H1 (cell line): ENCODE data around the gene BCL2. TPM values are rescaled to one million over a fixed set of nuclear protein-coding genes. Genes with fewer than 3 reads are reported as not detected.
A peak's percentile ranks its signal among the peaks of the same experiment; 100 is the strongest.

ENCODE experiments used
- CTCF ChIA-PET: fragments of 300-600 bp; sonication (Branson Sonifier 250); formaldehyde crosslinking; loops from one replicate; lab custom pipeline; 2021; ENCODE audit not compliant: partially characterized antibody; lab: Charles Lee
- POLR2A ChIA-PET: fragments of 300-600 bp; sonication (Branson Sonifier 250); formaldehyde crosslinking; loops from one replicate; lab custom pipeline; 2021; ENCODE audit warnings: inconsistent platforms; ENCODE audit not compliant: partially characterized antibody; lab: Charles Lee
- DNase-seq, 2 experiments: peaks; one replicate each; pipeline versions ENCODE4 v3.0.0 to v3.0.0-alpha.2; 2010 to 2022; ENCODE audit warnings: low spot score in 2 of 2, low read depth in 1 of 2, mixed read lengths in 1 of 2
- FAIRE-seq: peaks from 2 replicates; lab custom pipeline; 2011; peaks lifted over from hg19 to GRCh38; lab: Jason Lieb, UNC
- H2AFZ ChIP-seq: 2 replicates; pipeline ENCODE4 v1.8.1; 2012; ENCODE audit warnings: low read length, inconsistent platforms
- H2AK5ac ChIP-seq: 2 replicates; pipeline ENCODE4 v1.6.1; 2013; ENCODE audit warnings: low read depth, low read length
- H2BK120ac ChIP-seq: replicated peaks from 2 replicates; pipeline ENCODE3; 2013; ENCODE audit warnings: low read depth, low read length, inconsistent platforms
- H2BK12ac ChIP-seq: 2 replicates; pipeline ENCODE4 v1.6.1; 2013; ENCODE audit warnings: low read depth, low read length
- H2BK15ac ChIP-seq: 2 replicates; pipeline ENCODE4 v1.6.1; 2013; ENCODE audit warnings: low read length
- H2BK20ac ChIP-seq: 2 replicates; pipeline ENCODE4 v1.6.1; 2013; ENCODE audit warnings: low read length
- H2BK5ac ChIP-seq: 2 replicates; pipeline ENCODE4 v1.6.1; 2013; ENCODE audit warnings: low read depth, low read length
- H3K14ac ChIP-seq: 2 replicates; pipeline ENCODE4 v1.6.1; 2013; ENCODE audit warnings: inconsistent platforms; ENCODE audit not compliant: insufficient read length
- H3K18ac ChIP-seq: 2 replicates; pipeline ENCODE4 v1.6.1; 2013; ENCODE audit warnings: low read length; ENCODE audit errors: extremely low read depth
- H3K23ac ChIP-seq: 2 replicates; pipeline ENCODE4 v1.6.1; 2013; ENCODE audit warnings: inconsistent platforms; ENCODE audit not compliant: insufficient read length
- H3K23me2 ChIP-seq: 2 replicates; pipeline ENCODE4 v1.6.1; 2013; ENCODE audit warnings: low read depth, low read length
- H3K27ac ChIP-seq: 2 replicates; pipeline ENCODE4 v1.6.1; 2011; ENCODE audit warnings: low read depth, low read length, inconsistent platforms
- H3K27me3 ChIP-seq, 4 experiments: replicated peaks in 1 of 4; 1 replicate in 1 of 4; 2 replicates in 3 of 4; pipeline versions ENCODE4 v1.6.1 to v1.8.1; 2011 to 2013; ENCODE audit warnings: low read length in 3 of 4, mild to moderate bottlenecking in 3 of 4, inconsistent platforms in 2 of 4, mixed read lengths in 2 of 4, moderate library complexity in 1 of 4; ENCODE audit not compliant: control insufficient read depth in 3 of 4, insufficient read depth in 3 of 4; ENCODE audit errors: extremely low read depth in 1 of 4
- H3K36me3 ChIP-seq, 4 experiments: 2 replicates each; pipeline versions ENCODE4 v1.6.1 to v1.8.1; 2011 to 2013; ENCODE audit warnings: mild to moderate bottlenecking in 4 of 4, low read length in 3 of 4, moderate library complexity in 2 of 4, control low read depth in 1 of 4, inconsistent platforms in 1 of 4; ENCODE audit not compliant: insufficient read depth in 4 of 4, control insufficient read depth in 2 of 4
- H3K4ac ChIP-seq: replicated peaks from 2 replicates; pipeline ENCODE3; 2013; ENCODE audit warnings: low read length, low read depth, mixed read lengths, inconsistent platforms; ENCODE audit not compliant: insufficient read length
- H3K4me1 ChIP-seq, 4 experiments: replicated peaks in 1 of 4; 1 replicate in 1 of 4; 2 replicates in 3 of 4; pipeline versions ENCODE4 v1.6.1 to v1.8.1; 2011 to 2013; ENCODE audit warnings: low read length in 3 of 4, inconsistent platforms in 2 of 4, mixed read lengths in 1 of 4; ENCODE audit not compliant: insufficient read depth in 4 of 4, control insufficient read depth in 3 of 4
- H3K4me2 ChIP-seq, 2 experiments: 2 replicates each; pipeline versions ENCODE4 v1.6.1 to v1.8.1; 2011 to 2013; ENCODE audit warnings: low read depth in 2 of 2, low read length in 2 of 2, control low read depth in 1 of 2, inconsistent platforms in 1 of 2, mild to moderate bottlenecking in 1 of 2; ENCODE audit not compliant: insufficient read depth in 1 of 2
- H3K4me3 ChIP-seq, 4 experiments: fragments of 200-600, 300-600 bp in 1 of 4; sonication (generic), shearing (Covaris generic), sonication (Bioruptor Twin) in 1 of 4; 2 replicates each; pipeline versions ENCODE4 v1.5.1 to v1.8.1; 2011 to 2016; ENCODE audit warnings: low read length in 4 of 4, low read depth in 3 of 4, control low read depth in 2 of 4, inconsistent platforms in 2 of 4, mild to moderate bottlenecking in 2 of 4, mixed read lengths in 1 of 4, moderate library complexity in 1 of 4; ENCODE audit not compliant: insufficient read depth in 2 of 4; ENCODE audit errors: extremely low read depth in 1 of 4
- H3K56ac ChIP-seq: replicated peaks from 2 replicates; pipeline ENCODE3; 2013; ENCODE audit warnings: low read depth, mild to moderate bottlenecking, mixed read lengths, low read length, inconsistent platforms; ENCODE audit not compliant: insufficient read length
- H3K79me1 ChIP-seq: 2 replicates; pipeline ENCODE4 v1.6.1; 2013; ENCODE audit warnings: low read depth, low read length, control low read depth
- H3K79me2 ChIP-seq, 2 experiments: 2 replicates each; pipeline versions ENCODE4 v1.6.1 to v1.8.1; 2012 to 2013; ENCODE audit warnings: low read length in 2 of 2, mild to moderate bottlenecking in 2 of 2, inconsistent platforms in 1 of 2; ENCODE audit not compliant: insufficient read depth in 2 of 2, control insufficient read depth in 1 of 2
- H3K9ac ChIP-seq, 4 experiments: replicated peaks in 1 of 4; 1 replicate in 1 of 4; 2 replicates in 3 of 4; pipeline versions ENCODE4 v1.6.1 to v1.8.1; 2011 to 2013; ENCODE audit warnings: low read depth in 3 of 4, low read length in 3 of 4, control low read depth in 2 of 4, mild to moderate bottlenecking in 2 of 4, moderate library complexity in 2 of 4, inconsistent platforms in 1 of 4; ENCODE audit errors: extremely low read depth in 1 of 4
- H3K9me3 ChIP-seq, 2 experiments: 2 replicates each; pipeline versions ENCODE4 v1.6.1 to v1.8.1; 2012 to 2013; ENCODE audit warnings: mild to moderate bottlenecking in 2 of 2, moderate library complexity in 2 of 2, control low read depth in 1 of 2, inconsistent platforms in 1 of 2, low read depth in 1 of 2, low read length in 1 of 2, mixed read lengths in 1 of 2; ENCODE audit not compliant: insufficient read depth in 2 of 2
- H4K20me1 ChIP-seq, 2 experiments: replicated peaks in 1 of 2; 2 replicates each; pipeline versions ENCODE3 to v1.8.1; 2011 to 2013; ENCODE audit warnings: inconsistent platforms in 2 of 2, low read length in 2 of 2, mild to moderate bottlenecking in 1 of 2; ENCODE audit not compliant: insufficient read depth in 2 of 2, control insufficient read depth in 1 of 2
- H4K5ac ChIP-seq: 2 replicates; pipeline ENCODE4 v1.6.1; 2013; ENCODE audit warnings: low read length, low read depth, mixed read lengths, inconsistent platforms; ENCODE audit not compliant: insufficient read length
- H4K8ac ChIP-seq: 2 replicates; pipeline ENCODE4 v1.8.0; 2013; ENCODE audit warnings: mild to moderate bottlenecking, moderate library complexity, low read length, inconsistent platforms; ENCODE audit not compliant: insufficient read depth; ENCODE audit errors: extremely low read depth
- H4K91ac ChIP-seq: replicated peaks from 2 replicates; pipeline ENCODE3; 2013; ENCODE audit warnings: low read length, mixed read lengths, inconsistent platforms; ENCODE audit not compliant: insufficient read length
- CBX8 ChIP-seq: fragments of 300-800, 300-1000 bp; sonication (generic); IDR thresholded peaks from 2 replicates; pipeline ENCODE4 v1.7.1; 2016; ENCODE audit warnings: low read depth, low read length, borderline replicate concordance
- CHD2 ChIP-seq: IDR thresholded peaks from 2 replicates; pipeline ENCODE4 v1.6.1; 2012; ENCODE audit warnings: low read length, improper control_type of control experiment
- EP300 ChIP-seq, 2 experiments: IDR thresholded peaks; 1 replicate in 1 of 2; 2 replicates in 1 of 2; pipeline ENCODE4 v1.6.1; 2011 to 2012; ENCODE audit warnings: low read depth in 2 of 2, low read length in 2 of 2, mild to moderate bottlenecking in 2 of 2, borderline replicate concordance in 1 of 2, inconsistent platforms in 1 of 2, moderate library complexity in 1 of 2
- GTF2F1 ChIP-seq: IDR thresholded peaks from 2 replicates; pipeline ENCODE4 v1.6.1; 2012; ENCODE audit warnings: low read depth, low read length, improper control_type of control experiment, borderline replicate concordance
- NANOG ChIP-seq: IDR thresholded peaks from 2 replicates; pipeline ENCODE4 v1.6.1; 2011; ENCODE audit warnings: low read length, low read depth, mild to moderate bottlenecking, inconsistent platforms; ENCODE audit not compliant: insufficient read depth, poor library complexity, severe bottlenecking
- NRF1 ChIP-seq: IDR thresholded peaks from 2 replicates; pipeline ENCODE4 v1.6.1; 2011; ENCODE audit warnings: mild to moderate bottlenecking, low read depth, low read length, improper control_type of control experiment
- RFX5 ChIP-seq: IDR thresholded peaks from 2 replicates; pipeline ENCODE4 v1.6.1; 2011; ENCODE audit warnings: low read depth, low read length, improper control_type of control experiment, borderline replicate concordance
- RNF2 ChIP-seq: fragments of 200-900, 300-1000 bp; sonication (generic); IDR thresholded peaks from 2 replicates; pipeline ENCODE4 v1.7.1; 2016; ENCODE audit warnings: borderline replicate concordance, low read depth, mild to moderate bottlenecking, antibody characterized with exemption, low read length; ENCODE audit not compliant: poor library complexity, severe bottlenecking; ENCODE audit errors: missing control alignments
- WGBS, 2 experiments: shearing (Covaris generic) in 1 of 2; methylation state at CpG; one replicate each; pipeline versions ENCODE4 v1.1.6 to v1.1.7; 2013 to 2015; ENCODE audit warnings: low lambda C conversion rate in 2 of 2, mixed read lengths in 2 of 2, inconsistent platforms in 1 of 2, low coverage in 1 of 2, missing lambda C conversion rate in 1 of 2; ENCODE audit not compliant: insufficient replicate concordance in 2 of 2, insufficient coverage in 1 of 2, insufficient read length in 1 of 2; ENCODE audit errors: extremely low coverage in 1 of 2, missing lambda C conversion rate in 1 of 2; 5-methylcytosine and 5-hydroxymethylcytosine counted together
- polyA plus RNA-seq, 7 experiments: library from polyadenylated mRNA; depleted of rRNA in 3 of 7; stranded (reverse) in 5 of 7; unstranded in 2 of 7; fragments of >200 nt in 5 of 7; fragments of 200-250 nt in 2 of 7; gene quantifications; 1 replicate in 5 of 7; 2 replicates in 1 of 7; 4 replicates in 1 of 7; pipeline versions ENCODE4 v1.2.1 to v1.2.3, GENCODE V29; 2011 to 2013; ENCODE audit warnings: missing spikeins in 2 of 7, mixed read lengths in 2 of 7
- total RNA-seq: library from RNA; stranded (reverse); fragmentation: NEBNext Ultra II Directional; extraction: Animal tissue kit (Norgen Biotek cat#: 25700); gene quantifications from 2 replicates; pipeline ENCODE4 v1.2.1, GENCODE V29; 2021
- TF ChIP-seq, protein P1 (sequence below): IDR thresholded peaks from 2 replicates; pipeline ENCODE4 v1.6.1; 2012; ENCODE audit warnings: inconsistent platforms

The BCL2 gene
- total and polyA plus RNA-seq, 2 of the 8 experiments (the other 6 are each of a cell fraction or from before 2014, with no cell fraction given) = 0.59 to 4.5 TPM

DNA sequence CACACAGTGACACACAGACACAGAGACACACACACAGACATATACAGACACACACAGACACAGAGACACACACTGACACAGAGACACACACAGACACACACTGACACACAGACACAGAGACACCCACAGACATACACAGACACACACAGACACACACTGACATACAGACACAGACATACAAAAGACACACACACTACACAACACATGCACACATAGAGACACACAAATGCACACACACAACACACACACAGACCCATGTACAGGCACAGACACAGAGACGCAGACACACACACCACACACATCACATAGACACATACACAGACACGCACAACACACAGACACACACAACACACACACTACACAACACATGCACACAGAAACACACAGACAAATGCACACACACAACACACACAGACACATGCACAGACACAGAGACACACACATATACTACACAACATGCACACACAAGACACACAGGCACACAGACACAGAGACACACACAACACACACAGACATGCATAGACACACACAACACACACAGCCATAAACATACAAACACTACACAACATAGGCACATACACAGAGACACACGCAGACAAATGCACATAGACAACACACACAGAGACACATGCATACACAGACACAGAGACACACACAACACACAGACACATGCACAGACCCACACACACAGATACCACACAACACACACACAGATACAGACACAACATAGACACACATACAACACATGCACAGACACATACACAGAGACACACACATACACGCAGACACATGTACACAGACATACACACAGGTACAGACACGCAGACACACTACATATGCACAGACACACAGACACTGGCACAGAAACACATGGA is 120.5 kb downstream of the BCL2 start:
- no peak overlapping the region for H3K18ac ChIP-seq
- no peaks in the 10 kb centered on the region; a peak in 1 of 7 replicates for H3K4me1 ChIP-seq
- TF ChIP-seq CHD2 = no peak
- TF ChIP-seq, protein P1, sequence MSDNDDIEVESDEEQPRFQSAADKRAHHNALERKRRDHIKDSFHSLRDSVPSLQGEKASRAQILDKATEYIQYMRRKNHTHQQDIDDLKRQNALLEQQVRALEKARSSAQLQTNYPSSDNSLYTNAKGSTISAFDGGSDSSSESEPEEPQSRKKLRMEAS = no peak
- TF ChIP-seq RNF2 = no peak
- TF ChIP-seq NANOG = no peak
- no peak for TF ChIP-seq RFX5
- no peak for TF ChIP-seq EP300 (IDR thresholded peaks at IDR 0.05; ENCODE audit: borderline replicate concordance in 1 of 2, low read depth in 2 of 2, low read length in 2 of 2)
- no peak for TF ChIP-seq GTF2F1
- no peak for TF ChIP-seq NRF1
- no peak for TF ChIP-seq CBX8

More for the DNA sequence above, 120.5 kb downstream of the BCL2 start:
- Histone ChIP-seq H2BK120ac (no peak overlapping the region), H4K5ac (no peak overlapping the region), H3K4me3 (no peak overlapping the region), H3K27ac (no peak overlapping the region), H3K9me3 (no peaks in the 10 kb centered on the region), H3K27me3 (no peaks in the 10 kb centered on the region), H2AK5ac (peak overlapping the region; percentile 84), H4K8ac (no peak overlapping the region), H3K36me3 (no peaks in the 10 kb centered on the region; a peak in 2 of 8 replicates), H3K23me2 (peaks cover 16% of the 10 kb centered on the region), H3K23ac (no peak overlapping the region), H3K4ac (no peak overlapping the region), H3K79me2 (peaks cover 0 to 7% of the 10 kb centered on the region in 2 experiments; a peak in 2 of 4 replicates), H3K9ac (no peak overlapping the region; a peak in 1 of 7 replicates), H3K14ac (no peak overlapping the region), H3K56ac (peak overlapping the region; percentile 92), H4K20me1 (peaks cover 0 to 12% of the 10 kb centered on the region in 2 experiments), H3K79me1 (peaks cover 4% of the 10 kb centered on the region), H4K91ac (peak overlapping the region; percentile 79), H2BK12ac (peak overlapping the region; percentile 1; the same call in 1 of the 2 replicates), H2BK15ac (peak overlapping the region; percentile 47; the same call in 1 of the 2 replicates), H2AFZ (no peak overlapping the region), H2BK20ac (no peak overlapping the region; the same call in 1 of the 2 replicates), H3K4me2 (no peak overlapping the region; a peak in 1 of 4 replicates), H2BK5ac (peak overlapping the region; percentile 20; the same call in 1 of the 2 replicates)
- FAIRE-seq = no peak
- 89% methylated on average over 5 of the region's 5 CpGs; no CpG with 5 or more reads in 1 of the 2 experiments for WGBS, 2 experiments
- ChIA-PET CTCF (no interaction called here), POLR2A (no interaction called here)
- DNase-seq = no peak
